Calu3 (cell line): ENCODE data around the gene ATP8B3. TPM values are rescaled to one million over a fixed set of nuclear protein-coding genes. Genes with fewer than 3 reads are reported as not detected.

ENCODE experiments used
- BruUV-seq: library from RNA; stranded (reverse); fragments of 400-500 nt; replicated peaks from 2 replicates; lab custom pipeline; 2021; lab: Mats Ljungman, UMichigan
- CTCF ChIA-PET: fragments of 300-600 bp; sonication (Branson Sonifier 250); formaldehyde crosslinking; loops from one replicate; lab custom pipeline; 2022; ENCODE audit warnings: antibody characterized with exemption; lab: Charles Lee
- DNase-seq: peaks from one replicate; pipeline ENCODE4 v3.0.0; 2022
- H3K27ac Mint-ChIP-seq: one replicate; pipeline ENCODE4 v1.8.0; 2022; ENCODE audit warnings: mixed read lengths; ENCODE audit not compliant: unreplicated experiment
- H3K27me3 Mint-ChIP-seq: one replicate; pipeline ENCODE4 v1.8.0; 2022; ENCODE audit warnings: mixed read lengths; ENCODE audit not compliant: unreplicated experiment
- H3K36me3 Mint-ChIP-seq: one replicate; pipeline ENCODE4 v1.8.0; 2022; ENCODE audit warnings: mild to moderate bottlenecking, moderate library complexity, mixed read lengths; ENCODE audit not compliant: insufficient read depth, unreplicated experiment
- H3K4me1 Mint-ChIP-seq: one replicate; pipeline ENCODE4 v1.8.0; 2022; ENCODE audit warnings: mild to moderate bottlenecking, low read depth, mixed read lengths; ENCODE audit not compliant: unreplicated experiment
- H3K4me3 Mint-ChIP-seq: one replicate; pipeline ENCODE4 v1.8.0; 2022; ENCODE audit warnings: mild to moderate bottlenecking, low read depth, moderate library complexity, mixed read lengths; ENCODE audit not compliant: unreplicated experiment
- H3K9me3 Mint-ChIP-seq: one replicate; pipeline ENCODE4 v1.8.0; 2022; ENCODE audit warnings: low read depth, mixed read lengths; ENCODE audit not compliant: unreplicated experiment
- CTCF ChIP-seq: fragments of 200-600 bp; IDR thresholded peaks from one replicate; pipeline ENCODE4 v1.8.0; 2022; ENCODE audit warnings: antibody characterized with exemption; ENCODE audit not compliant: unreplicated experiment
- intact Hi-C: fragments of 100-400 bp; cut with micrococcal nuclease; formaldehyde crosslinking; loops from one replicate; pipeline ENCODE4 v1.10.0; 2022; ENCODE audit not compliant: unreplicated experiment
- total RNA-seq: library from RNA; stranded (reverse); gene quantifications from 2 replicates; pipeline ENCODE4 v1.2.3, GENCODE V29; 2022

Gene ATP8B3
- total RNA-seq, 1 experiment from 2014 or later: 6.7 TPM

DNA sequence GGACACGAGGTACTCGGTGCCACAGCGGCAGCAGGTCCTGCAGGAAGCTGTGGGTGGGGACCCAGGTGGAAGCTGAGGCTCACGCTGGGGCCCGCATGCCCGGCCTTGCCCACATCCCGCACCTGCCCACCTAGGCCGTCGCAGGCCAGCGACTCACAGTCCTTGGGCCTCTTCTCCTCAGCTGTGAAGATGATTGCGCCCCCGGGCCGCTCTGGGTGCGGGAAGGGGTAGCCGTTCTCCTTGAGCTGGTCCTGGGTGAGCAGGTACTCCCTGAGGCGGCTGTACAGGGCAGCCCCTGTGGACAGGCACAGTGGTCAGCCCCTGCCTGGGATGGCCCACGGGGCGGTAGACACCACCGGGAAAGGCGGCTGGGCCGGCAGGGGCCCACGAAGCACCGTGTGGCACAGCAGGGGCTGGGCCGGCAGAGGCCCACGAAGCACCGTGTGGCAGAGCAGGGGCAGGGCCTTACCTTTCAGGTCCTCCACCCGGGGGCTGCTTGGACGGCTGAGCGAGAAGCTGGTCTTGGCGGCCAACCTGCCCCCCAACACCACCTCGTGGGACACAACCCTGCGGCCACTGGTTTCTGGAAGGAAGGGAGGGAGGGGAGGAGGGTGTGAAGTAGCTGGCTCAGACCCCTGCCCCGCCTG lies 6.6 kb upstream of the ATP8B3 start:
- Mint-ChIP-seq H3K4me1 (no peaks in the 10 kb centered on the region), H3K27ac (no peak overlapping the region), H3K36me3 (peaks cover 33% of the 10 kb centered on the region), H3K27me3 (no peaks in the 10 kb centered on the region), H3K4me3 (no peak overlapping the region), H3K9me3 (no peaks in the 10 kb centered on the region)
- intact Hi-C loops: no loop called here
- no peak for TF ChIP-seq CTCF
- CTCF ChIA-PET: interaction anchor here (0.6 kb wide), 1 partner anchor 38 kb away, joined by 6 read pairs; no protein-coding TSS in a partner anchor
- DNase-seq: no peak
- no TSS peak for BruUV-seq

- intact Hi-C loops: no loop called here
- no peak for DNase-seq
- H3K27me3 Mint-ChIP-seq: no peaks in the 10 kb centered on the region
- CTCF ChIA-PET: no interaction called here
- no peak overlapping the region for H3K27ac Mint-ChIP-seq
- no peaks in the 10 kb centered on the region for H3K9me3 Mint-ChIP-seq
- H3K4me3 Mint-ChIP-seq: no peak overlapping the region
- BruUV-seq: no TSS peak
- H3K4me1 Mint-ChIP-seq: peaks cover 5% of the 10 kb centered on the region
- no peak for TF ChIP-seq CTCF
- peaks cover 34% of the 10 kb centered on the region for H3K36me3 Mint-ChIP-seq
Observed at GRCh38 chr19:1817553-1818179, 5.6 kb upstream of the ATP8B3 start.

GRCh38 chr19:1816530-1817298 lies 4.6 kb upstream of the ATP8B3 start:
- H3K27ac Mint-ChIP-seq: no peak overlapping the region
- H3K27me3 Mint-ChIP-seq: no peaks in the 10 kb centered on the region
- peaks cover 11% of the 10 kb centered on the region for H3K4me1 Mint-ChIP-seq
- intact Hi-C loops: no loop called here
- H3K9me3 Mint-ChIP-seq: no peaks in the 10 kb centered on the region
- CTCF ChIA-PET: no interaction called here
- no TSS peak for BruUV-seq
- no peak for TF ChIP-seq CTCF
- DNase-seq: no peak
- no peak overlapping the region for H3K4me3 Mint-ChIP-seq
- H3K36me3 Mint-ChIP-seq: peaks cover 41% of the 10 kb centered on the region

DNA sequence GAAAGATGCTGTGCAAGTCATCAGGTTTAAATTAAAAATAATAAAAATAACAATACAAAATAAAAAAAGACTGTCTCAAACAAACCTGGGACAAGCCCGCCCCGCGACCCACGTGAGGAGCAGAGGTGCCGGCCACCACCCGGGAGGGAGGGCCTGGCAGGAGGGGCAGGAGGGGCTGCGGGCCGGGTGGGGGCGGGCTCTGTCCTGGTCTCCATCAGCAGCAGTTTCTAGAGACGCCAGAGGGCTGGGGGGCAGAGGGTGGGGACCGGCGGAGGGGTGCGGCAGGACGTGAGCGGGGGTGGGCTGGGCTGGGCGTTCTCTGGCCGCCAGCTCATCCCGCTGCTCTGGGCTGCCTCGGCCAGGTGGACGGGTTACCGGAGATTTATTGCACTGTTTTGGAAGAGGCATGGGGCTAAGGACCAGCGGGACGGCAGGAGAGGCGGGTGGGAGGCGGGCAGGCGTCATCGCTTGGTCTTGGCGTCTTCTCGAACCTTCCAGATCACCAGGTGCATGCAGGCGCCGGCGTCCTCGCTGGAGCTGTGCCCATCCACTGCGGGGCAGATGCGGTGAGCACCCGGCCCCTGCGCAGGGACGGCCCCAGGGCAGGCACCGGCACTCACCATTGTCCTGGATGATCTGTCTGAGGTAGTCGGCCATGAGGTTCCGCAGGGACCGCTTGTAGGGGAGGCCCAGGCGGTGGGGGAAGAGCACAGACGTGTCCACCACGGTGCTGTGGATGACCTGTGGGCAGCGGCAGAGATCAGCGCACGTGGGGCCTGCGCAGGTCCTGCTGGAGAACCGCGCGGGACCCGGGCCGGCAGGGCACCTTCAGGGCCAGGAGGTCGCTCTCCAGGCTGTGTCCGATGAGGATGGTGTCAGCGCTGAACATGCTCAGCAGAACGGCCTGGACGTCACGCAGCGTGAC lies 3.8 kb upstream of the ATP8B3 start:
- no TSS peak for BruUV-seq
- Mint-ChIP-seq H3K27ac (no peak overlapping the region), H3K9me3 (no peaks in the 10 kb centered on the region), H3K4me3 (no peak overlapping the region), H3K27me3 (no peaks in the 10 kb centered on the region), H3K4me1 (peaks cover 19% of the 10 kb centered on the region), H3K36me3 (peaks cover 39% of the 10 kb centered on the region)
- TF ChIP-seq CTCF: no peak
- CTCF ChIA-PET: no interaction called here
- DNase-seq: no peak
- intact Hi-C loops: no loop called here
